ENCODE data around the gene C2. TPM values are rescaled to one million over a fixed set of nuclear protein-coding genes. Genes with fewer than 3 reads are reported as not detected.
A peak's percentile ranks its signal among the peaks of the same experiment; 100 is the strongest.

C2 gene
- total RNA-seq, 1 experiment from 2014 or later: 0.66 TPM

- H3K9me3 Mint-ChIP-seq: no peaks in the 10 kb centered on the region; a peak in 2 of 5 replicates
- DNase-seq: no peak
- no peak overlapping the region for H3K4me2 ChIP-seq (ENCODE audit: insufficient read depth, insufficient read length, low read length)
- H3K27me3 ChIP-seq (ENCODE audit: insufficient read depth, low read length): no peaks in the 10 kb centered on the region
- no peaks in the 10 kb centered on the region for H3K36me3 Mint-ChIP-seq (ENCODE audit: insufficient read depth in 1 of 3, low read depth in 3 of 3)
- H3T11ph ChIP-seq (ENCODE audit: low read length): no peak overlapping the region
- no peak overlapping the region for H4K8ac ChIP-seq (replicated peaks; ENCODE audit: insufficient read length, low read depth, low read length)
- no peaks in the 10 kb centered on the region for H3K9me3 ChIP-seq (ENCODE audit: control insufficient read depth, low read depth, low read length)
- H2BK5ac ChIP-seq (ENCODE audit: insufficient read length, low read length): no peak overlapping the region
- H3K4me1 ChIP-seq (ENCODE audit: insufficient read depth, low read length): no peaks in the 10 kb centered on the region
- H4K91ac ChIP-seq (ENCODE audit: insufficient read length, low read depth, low read length): no peak overlapping the region
- H3K79me1 ChIP-seq (ENCODE audit: insufficient read depth, low read depth, low read length, poor library complexity, severe bottlenecking): no peaks in the 10 kb centered on the region
- no peak overlapping the region for H3K4ac ChIP-seq (ENCODE audit: low read depth, low read length)
- no peak overlapping the region for H2BK20ac ChIP-seq (ENCODE audit: low read depth, low read length, poor library complexity, severe bottlenecking)
- H2BK120ac ChIP-seq (ENCODE audit: low read depth, low read length, poor library complexity, severe bottlenecking): no peak overlapping the region
- WGBS (ENCODE audit: extremely low coverage, insufficient read length, low lambda C conversion rate): no CpG with 5 or more reads among the region's 5 CpGs
- H3K79me2 ChIP-seq (ENCODE audit: insufficient read depth, low read length): no peaks in the 10 kb centered on the region
- no peaks in the 10 kb centered on the region for H4K20me1 ChIP-seq (ENCODE audit: control insufficient read depth, insufficient read depth, insufficient read length)
- H2AK5ac ChIP-seq (ENCODE audit: insufficient read length, low read length): no peak overlapping the region
- no peaks in the 10 kb centered on the region for H3K23me2 ChIP-seq (ENCODE audit: insufficient read length, low read depth, low read length, poor library complexity, severe bottlenecking)
- no peak overlapping the region for H4K5ac ChIP-seq (ENCODE audit: insufficient read length, low read depth, low read length)
- H3K14ac ChIP-seq (ENCODE audit: insufficient read depth, low read length): no peak overlapping the region
- no peak overlapping the region; a peak in 1 of 5 replicates for H3K4me3 Mint-ChIP-seq
- peaks cover 8% of the 10 kb centered on the region for H3K27me3 Mint-ChIP-seq (ENCODE audit: low read depth)
- H3K9ac ChIP-seq (ENCODE audit: extremely low read depth, insufficient read length, low read length): peak overlapping the region; percentile 14
- H3K27ac Mint-ChIP-seq: no peak overlapping the region; a peak in 1 of 7 replicates
- H3K27ac ChIP-seq (ENCODE audit: insufficient read length, low read depth, low read length): no peak overlapping the region
- H3K23ac ChIP-seq (ENCODE audit: insufficient read length, low read depth, low read length): no peak overlapping the region
- peak; percentile 61 for TF ChIP-seq CTCF (conservative IDR thresholded peaks at IDR 0.05)
- H3K18ac ChIP-seq (ENCODE audit: insufficient read length, low read depth, low read length): no peak overlapping the region
- H2AFZ ChIP-seq (ENCODE audit: low read length): no peak overlapping the region
- H3K4me1 Mint-ChIP-seq: 0 out of 4 replicates have a peak, but pooled peaks cover 0 to 2% of the 10 kb centered on the region in 2 experiments
- H2BK12ac ChIP-seq (ENCODE audit: insufficient read length, low read depth, low read length): no peak overlapping the region
- H3K56ac ChIP-seq (ENCODE audit: insufficient read length, low read depth, low read length): no peak overlapping the region
- H2BK15ac ChIP-seq (ENCODE audit: low read depth, low read length): no peak overlapping the region
These were observed 4.6 kb upstream of the C2 start for GRCh38 chr6:31922942-31923341.

Data from H9 (cell line).